Neural cell (in vitro differentiated cells): ENCODE results near the gene PTGER3.

Experiments used
- CTCF ChIP-seq: fragments of 450-650 bp; IDR thresholded peaks from 2 replicates; pipeline ENCODE4 v1.5.1; 2014; ENCODE audit warnings: antibody characterized with exemption, mild to moderate bottlenecking, moderate library complexity; ENCODE audit not compliant: poor library complexity, severe bottlenecking
- EP300 ChIP-seq: fragments of 450-650 bp; conservative IDR thresholded peaks from 2 replicates; pipeline ENCODE4 v1.6.1; 2014; ENCODE audit warnings: antibody characterized with exemption, mild to moderate bottlenecking, moderate library complexity; ENCODE audit not compliant: poor library complexity, severe bottlenecking
- EZH2 ChIP-seq: fragments of 200-600, 300-800 bp; shearing (Covaris generic), sonication (generic); IDR thresholded peaks from 2 replicates; pipeline ENCODE4 v1.6.1; 2014; ENCODE audit warnings: antibody characterized with exemption, low read length, borderline replicate concordance, mild to moderate bottlenecking; ENCODE audit not compliant: insufficient read depth, poor library complexity, severe bottlenecking
- MXI1 ChIP-seq: fragments of 450-650 bp; conservative IDR thresholded peaks from 2 replicates; pipeline ENCODE4 v1.6.1; 2014; ENCODE audit warnings: antibody characterized with exemption, mild to moderate bottlenecking; ENCODE audit not compliant: poor library complexity, severe bottlenecking
- POLR2AphosphoS5 ChIP-seq: IDR thresholded peaks from 2 replicates; pipeline ENCODE4 v1.6.1; 2012
- REST ChIP-seq: IDR thresholded peaks from 2 replicates; pipeline ENCODE4 v1.6.1; 2012; ENCODE audit warnings: borderline replicate concordance
- SMC3 ChIP-seq: fragments of 450-650 bp; conservative IDR thresholded peaks from 2 replicates; pipeline ENCODE4 v1.6.1; 2014; ENCODE audit warnings: antibody characterized with exemption, mild to moderate bottlenecking, moderate library complexity; ENCODE audit not compliant: poor library complexity
- TAF1 ChIP-seq: IDR thresholded peaks from 2 replicates; pipeline ENCODE4 v1.6.1; 2012; ENCODE audit warnings: low read depth

GRCh38 chr1:70963374-70963773 lies 84.2 kb downstream of the PTGER3 start:
- no peak for TF ChIP-seq CTCF
- TF ChIP-seq EZH2, result no peak
- TF ChIP-seq MXI1, result no peak
- no peak for TF ChIP-seq REST
- TF ChIP-seq EP300, result no peak
- TF ChIP-seq SMC3, result no peak
- TF ChIP-seq POLR2AphosphoS5, result no peak
- TF ChIP-seq TAF1, result no peak
